DOHH2 (cell line): Measurements from ENCODE around the gene CARMIL3.

ENCODE experiments used
- CTCF ChIP-seq: fragments of 200-600 bp; sonication (generic); IDR thresholded peaks from one replicate; pipeline ENCODE4 v1.5.1; 2014; ENCODE audit warnings: antibody characterized with exemption, mild to moderate bottlenecking, low read depth, low read length; ENCODE audit not compliant: poor library complexity, severe bottlenecking
- EZH2phosphoT487 ChIP-seq: fragments of 200-600 bp; sonication (generic); IDR thresholded peaks from 2 replicates; pipeline ENCODE4 v1.6.1; 2017; ENCODE audit warnings: borderline replicate concordance, mild to moderate bottlenecking, antibody characterized with exemption, low read length, moderate library complexity, mixed read lengths

- TF ChIP-seq CTCF, result no peak
- no peak for TF ChIP-seq EZH2phosphoT487
Measured at GRCh38 chr14:24053548-24054323, 1.9 kb downstream of the CARMIL3 start.
